ENCODE measurements around the gene RIMS4.

- TF ChIP-seq CTCF (IDR thresholded peaks at IDR 0.05) (no peak), POLR2A (IDR thresholded peaks at IDR 0.05) (no peak)
Measured at GRCh38 chr20:44819936-44820335, 9.6 kb upstream of the RIMS4 start.

Data from thyroid gland (tissue), 4 donors.